Keratinocyte (primary cell): ENCODE measurements around the gene SELENOS. TPM values are rescaled to one million over a fixed set of nuclear protein-coding genes. Genes with fewer than 3 reads are reported as not detected.

ENCODE experiments used
- DNase-seq: peaks from one replicate; pipeline ENCODE4 v3.0.0-alpha.2; 2011; ENCODE audit warnings: low read depth, missing footprints, low spot score
- FAIRE-seq: peaks from 2 replicates; lab custom pipeline; 2011; peaks lifted over from hg19 to GRCh38; lab: Jason Lieb, UNC
- H2AFZ ChIP-seq: 2 replicates; pipeline ENCODE4 v1.6.0; 2012; ENCODE audit warnings: low read length, control low read depth, inconsistent platforms; ENCODE audit not compliant: control insufficient read depth
- H3K27ac ChIP-seq: 2 replicates; pipeline ENCODE4 v1.5.1; 2011; ENCODE audit warnings: low read length; ENCODE audit not compliant: control insufficient read depth, insufficient read depth
- H3K27me3 ChIP-seq: 3 replicates; pipeline ENCODE4 v1.6.0; 2011; ENCODE audit warnings: low read length; ENCODE audit not compliant: control insufficient read depth, insufficient read depth; ENCODE audit errors: extremely low read depth
- H3K36me3 ChIP-seq, 2 experiments: 2 replicates in 1 of 2; 3 replicates in 1 of 2; pipeline ENCODE4 v1.5.1; 2011; ENCODE audit warnings: low read length in 2 of 2, mild to moderate bottlenecking in 1 of 2; ENCODE audit not compliant: control insufficient read depth in 2 of 2, insufficient read depth in 2 of 2; ENCODE audit errors: extremely low read depth in 1 of 2
- H3K4me1 ChIP-seq: 3 replicates; pipeline ENCODE4 v1.5.1; 2011; ENCODE audit warnings: low read length; ENCODE audit not compliant: control insufficient read depth, insufficient read depth; ENCODE audit errors: extremely low read depth
- H3K4me2 ChIP-seq: 3 replicates; pipeline ENCODE4 v1.6.0; 2011; ENCODE audit warnings: low read depth, low read length; ENCODE audit not compliant: control insufficient read depth, insufficient read depth; ENCODE audit errors: extremely low read depth
- H3K4me3 ChIP-seq, 3 experiments: fragments of 200-600 bp in 1 of 3; sonication (generic) in 1 of 3; 2 replicates in 2 of 3; 3 replicates in 1 of 3; pipeline ENCODE4 v1.5.1; 2011 to 2016; ENCODE audit warnings: low read length in 3 of 3, mild to moderate bottlenecking in 3 of 3, control low read depth in 2 of 3, inconsistent platforms in 1 of 3, low read depth in 1 of 3, mixed read lengths in 1 of 3, mixed run types in 1 of 3, moderate library complexity in 1 of 3; ENCODE audit not compliant: control insufficient read depth in 2 of 3, insufficient read depth in 2 of 3; ENCODE audit errors: extremely low read depth in 1 of 3
- H3K79me2 ChIP-seq: 2 replicates; pipeline ENCODE4 v1.6.0; 2012; ENCODE audit warnings: low read length; ENCODE audit not compliant: control insufficient read depth, insufficient read depth
- H3K9ac ChIP-seq: 3 replicates; pipeline ENCODE4 v1.6.0; 2011; ENCODE audit warnings: low read length; ENCODE audit not compliant: control insufficient read depth, insufficient read depth; ENCODE audit errors: extremely low read depth
- H3K9me1 ChIP-seq: 3 replicates; pipeline ENCODE4 v1.6.0; 2011; ENCODE audit warnings: low read length; ENCODE audit not compliant: control insufficient read depth, insufficient read depth; ENCODE audit errors: extremely low read depth
- H3K9me3 ChIP-seq: 2 replicates; pipeline ENCODE4 v1.5.1; 2012; ENCODE audit warnings: low read depth, low read length; ENCODE audit not compliant: control insufficient read depth
- H4K20me1 ChIP-seq: 3 replicates; pipeline ENCODE4 v1.6.0; 2011; ENCODE audit warnings: low read length; ENCODE audit not compliant: control insufficient read depth, insufficient read depth; ENCODE audit errors: extremely low read depth
- EZH2 ChIP-seq: IDR thresholded peaks from one replicate; pipeline ENCODE4 v1.6.1; 2012; ENCODE audit warnings: inconsistent platforms, mild to moderate bottlenecking, low read length, moderate library complexity
- dilution Hi-C: fragments of 300-500 bp; cut with MboI; formaldehyde crosslinking; loops from one replicate; pipeline ENCODE4 v1.7.0; 2020; ENCODE audit warnings: low sequenced_read_pairs; ENCODE audit not compliant: extremely low pct_ligation_motif_present
- polyA plus RNA-seq, 5 experiments: library from polyadenylated mRNA; depleted of rRNA in 3 of 5; stranded (reverse) in 3 of 5; stranded (forward) in 1 of 5; unstranded in 1 of 5; fragments of >200 nt; gene quantifications; 1 replicate in 1 of 5; 2 replicates in 3 of 5; 3 replicates in 1 of 5; pipeline versions ENCODE4 v1.2.1 to v1.2.3, GENCODE V29; 2011 to 2012; ENCODE audit warnings: missing spikeins in 2 of 5, low read depth in 1 of 5, low replicate concordance in 1 of 5
- TF ChIP-seq, protein P1 (sequence below), 3 experiments: IDR thresholded peaks in 1 of 3; conservative IDR thresholded peaks in 1 of 3; optimal IDR thresholded peaks in 1 of 3; 2 replicates in 2 of 3; 3 replicates in 1 of 3; pipeline versions ENCODE3 to v1.5.1; 2011; ENCODE audit warnings: low read length in 3 of 3, mild to moderate bottlenecking in 3 of 3, moderate library complexity in 2 of 3, control low read depth in 1 of 3, inconsistent platforms in 1 of 3; ENCODE audit not compliant: insufficient read depth in 2 of 3; ENCODE audit errors: extremely low read depth in 1 of 3

SELENOS gene
- polyA plus RNA-seq, 1 donor (not counting 4 experiments of a cell fraction or from before 2014, with no cell fraction given): 82.2 TPM

DNA sequence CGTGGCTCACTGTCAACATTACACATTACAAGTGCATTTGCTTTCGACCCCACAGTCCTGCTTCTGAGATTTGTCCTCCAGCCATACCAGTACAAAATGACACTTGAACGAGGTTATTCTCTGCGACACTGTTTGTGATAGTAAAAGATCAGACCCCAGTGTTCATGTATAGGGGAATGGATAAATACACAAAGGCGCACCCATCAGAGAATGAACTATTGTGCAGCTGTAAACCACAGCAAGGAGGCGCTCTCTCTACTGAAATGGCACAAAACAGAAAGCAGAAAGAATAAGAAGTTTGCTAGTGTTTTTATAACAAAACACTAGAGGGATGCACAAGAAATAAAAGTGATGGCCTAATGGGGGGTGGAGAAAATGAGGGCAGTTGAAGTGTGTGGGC, 20.5 kb downstream of the SELENOS start:
- no peak overlapping the region for H3K4me3 ChIP-seq
- FAIRE-seq (no peak), DNase-seq (no peak)
- no peak overlapping the region for H3K9ac ChIP-seq
- no peaks in the 10 kb centered on the region for H3K4me1 ChIP-seq
- dilution Hi-C loops: no loop called here
- H3K27ac ChIP-seq: no peak overlapping the region
- no peak for TF ChIP-seq EZH2
- TF ChIP-seq, protein P1, sequence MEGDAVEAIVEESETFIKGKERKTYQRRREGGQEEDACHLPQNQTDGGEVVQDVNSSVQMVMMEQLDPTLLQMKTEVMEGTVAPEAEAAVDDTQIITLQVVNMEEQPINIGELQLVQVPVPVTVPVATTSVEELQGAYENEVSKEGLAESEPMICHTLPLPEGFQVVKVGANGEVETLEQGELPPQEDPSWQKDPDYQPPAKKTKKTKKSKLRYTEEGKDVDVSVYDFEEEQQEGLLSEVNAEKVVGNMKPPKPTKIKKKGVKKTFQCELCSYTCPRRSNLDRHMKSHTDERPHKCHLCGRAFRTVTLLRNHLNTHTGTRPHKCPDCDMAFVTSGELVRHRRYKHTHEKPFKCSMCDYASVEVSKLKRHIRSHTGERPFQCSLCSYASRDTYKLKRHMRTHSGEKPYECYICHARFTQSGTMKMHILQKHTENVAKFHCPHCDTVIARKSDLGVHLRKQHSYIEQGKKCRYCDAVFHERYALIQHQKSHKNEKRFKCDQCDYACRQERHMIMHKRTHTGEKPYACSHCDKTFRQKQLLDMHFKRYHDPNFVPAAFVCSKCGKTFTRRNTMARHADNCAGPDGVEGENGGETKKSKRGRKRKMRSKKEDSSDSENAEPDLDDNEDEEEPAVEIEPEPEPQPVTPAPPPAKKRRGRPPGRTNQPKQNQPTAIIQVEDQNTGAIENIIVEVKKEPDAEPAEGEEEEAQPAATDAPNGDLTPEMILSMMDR (optimal IDR thresholded peaks at IDR 0.05 in 1 of 3, IDR thresholded peaks at IDR 0.05 in 1 of 3, conservative IDR thresholded peaks at IDR 0.05 in 1 of 3; ENCODE audit: extremely low read depth in 1 of 3, insufficient read depth in 2 of 3, low read length in 3 of 3): peak; percentile 13 to 48 (median 14)
- no peaks in the 10 kb centered on the region for H3K36me3 ChIP-seq
- H3K27me3 ChIP-seq: no peaks in the 10 kb centered on the region
- H3K4me2 ChIP-seq: no peak overlapping the region
- no peaks in the 10 kb centered on the region for H4K20me1 ChIP-seq
- H3K9me3 ChIP-seq: no peaks in the 10 kb centered on the region
- H3K79me2 ChIP-seq: peaks cover under 1% of the 10 kb centered on the region
- H2AFZ ChIP-seq: no peak overlapping the region
- H3K9me1 ChIP-seq: no peaks in the 10 kb centered on the region

DNA sequence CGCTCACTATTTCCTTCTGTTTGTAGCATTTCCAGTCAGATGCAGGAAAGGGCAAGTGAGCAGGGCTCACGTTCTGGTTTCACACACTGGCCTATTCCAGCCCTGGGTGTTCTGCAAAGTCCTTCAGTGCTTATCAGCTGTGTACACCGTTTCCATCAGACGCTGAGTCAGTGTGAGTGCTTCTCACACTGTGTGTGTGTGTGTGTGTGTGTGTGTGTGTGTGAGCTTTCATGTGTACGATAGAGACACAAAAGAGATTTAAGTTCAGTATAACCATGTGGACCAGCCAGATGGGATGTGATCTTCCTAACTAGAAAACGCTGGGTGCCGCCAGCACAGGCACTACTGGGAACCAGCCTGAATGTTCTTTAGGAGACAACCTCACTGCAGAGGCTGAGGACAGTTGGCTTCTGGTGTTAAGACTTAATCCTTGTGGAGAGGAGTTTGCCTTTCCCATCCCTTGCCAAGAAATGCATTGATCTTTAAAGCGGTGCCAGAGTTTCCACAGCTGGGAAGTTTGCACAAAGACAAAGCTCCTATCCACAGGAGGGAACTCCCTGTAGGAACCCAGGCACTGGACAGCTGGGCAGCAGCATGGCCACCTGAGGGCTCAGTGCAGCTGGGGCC, 21.6 kb downstream of the SELENOS start:
- H2AFZ ChIP-seq: no peak overlapping the region
- no peaks in the 10 kb centered on the region for H3K9me3 ChIP-seq
- no peak overlapping the region for H3K27ac ChIP-seq
- no peak overlapping the region for H3K4me2 ChIP-seq
- no peaks in the 10 kb centered on the region for H3K36me3 ChIP-seq
- no peaks in the 10 kb centered on the region for H3K9me1 ChIP-seq
- no peaks in the 10 kb centered on the region for H3K27me3 ChIP-seq
- H3K4me1 ChIP-seq: no peaks in the 10 kb centered on the region
- TF ChIP-seq, protein P1 (optimal IDR thresholded peaks at IDR 0.05 in 1 of 3, IDR thresholded peaks at IDR 0.05 in 1 of 3, conservative IDR thresholded peaks at IDR 0.05 in 1 of 3; ENCODE audit: extremely low read depth in 1 of 3, insufficient read depth in 2 of 3, low read length in 3 of 3): no peak
- no peak for TF ChIP-seq EZH2
- DNase-seq (no peak), FAIRE-seq (no peak)
- no peak overlapping the region for H3K9ac ChIP-seq
- dilution Hi-C loops: no loop called here
- no peaks in the 10 kb centered on the region for H4K20me1 ChIP-seq
- no peak overlapping the region for H3K4me3 ChIP-seq
- peaks cover 7% of the 10 kb centered on the region for H3K79me2 ChIP-seq
